ENCODE data around the gene OPRD1. TPM values are rescaled to one million over a fixed set of nuclear protein-coding genes. Genes with fewer than 3 reads are reported as not detected.
A peak's percentile ranks its signal among the peaks of the same experiment; 100 is the strongest.

The OPRD1 gene
- total and polyA plus RNA-seq, 8 donors = 0.18 to 0.42 (median 0.23) TPM; not detected in 2

DNA sequence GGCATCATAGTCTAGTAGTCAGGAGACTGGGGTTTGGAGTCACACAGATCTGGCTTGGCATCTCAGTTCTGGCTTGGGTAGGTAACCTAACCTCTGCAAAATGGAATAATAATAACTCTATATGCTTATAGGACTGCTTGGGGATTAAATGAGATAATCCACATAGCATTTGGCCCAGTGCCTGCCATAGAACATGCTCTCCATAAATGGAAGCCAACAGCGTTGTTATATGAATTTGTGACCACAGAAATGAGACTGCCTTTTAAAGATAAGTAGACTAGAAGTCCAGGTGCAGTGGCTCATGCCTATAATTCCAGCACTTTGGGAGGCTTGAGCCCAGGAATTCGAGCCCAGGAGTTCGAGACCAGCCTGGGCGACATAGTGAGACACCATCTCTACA, 4.0 kb upstream of the OPRD1 start:
- DNase-seq = no peak
- Histone ChIP-seq H3K27me3 (peaks cover 33 to 50% of the 10 kb centered on the region in 2 donors), H3K36me3 (no peaks in the 10 kb centered on the region), H3K4me1 (peaks cover 0 to 5% of the 10 kb centered on the region in 2 donors), H3K27ac (no peak overlapping the region), H3K9me3 (no peaks in the 10 kb centered on the region), H3K4me3 (no peak overlapping the region)
- no peak for ATAC-seq
- TF ChIP-seq, protein P1, sequence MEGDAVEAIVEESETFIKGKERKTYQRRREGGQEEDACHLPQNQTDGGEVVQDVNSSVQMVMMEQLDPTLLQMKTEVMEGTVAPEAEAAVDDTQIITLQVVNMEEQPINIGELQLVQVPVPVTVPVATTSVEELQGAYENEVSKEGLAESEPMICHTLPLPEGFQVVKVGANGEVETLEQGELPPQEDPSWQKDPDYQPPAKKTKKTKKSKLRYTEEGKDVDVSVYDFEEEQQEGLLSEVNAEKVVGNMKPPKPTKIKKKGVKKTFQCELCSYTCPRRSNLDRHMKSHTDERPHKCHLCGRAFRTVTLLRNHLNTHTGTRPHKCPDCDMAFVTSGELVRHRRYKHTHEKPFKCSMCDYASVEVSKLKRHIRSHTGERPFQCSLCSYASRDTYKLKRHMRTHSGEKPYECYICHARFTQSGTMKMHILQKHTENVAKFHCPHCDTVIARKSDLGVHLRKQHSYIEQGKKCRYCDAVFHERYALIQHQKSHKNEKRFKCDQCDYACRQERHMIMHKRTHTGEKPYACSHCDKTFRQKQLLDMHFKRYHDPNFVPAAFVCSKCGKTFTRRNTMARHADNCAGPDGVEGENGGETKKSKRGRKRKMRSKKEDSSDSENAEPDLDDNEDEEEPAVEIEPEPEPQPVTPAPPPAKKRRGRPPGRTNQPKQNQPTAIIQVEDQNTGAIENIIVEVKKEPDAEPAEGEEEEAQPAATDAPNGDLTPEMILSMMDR (IDR thresholded peaks at IDR 0.05) = no peak
- intact Hi-C loops (cut with DNase I) = no loop called here

DNA sequence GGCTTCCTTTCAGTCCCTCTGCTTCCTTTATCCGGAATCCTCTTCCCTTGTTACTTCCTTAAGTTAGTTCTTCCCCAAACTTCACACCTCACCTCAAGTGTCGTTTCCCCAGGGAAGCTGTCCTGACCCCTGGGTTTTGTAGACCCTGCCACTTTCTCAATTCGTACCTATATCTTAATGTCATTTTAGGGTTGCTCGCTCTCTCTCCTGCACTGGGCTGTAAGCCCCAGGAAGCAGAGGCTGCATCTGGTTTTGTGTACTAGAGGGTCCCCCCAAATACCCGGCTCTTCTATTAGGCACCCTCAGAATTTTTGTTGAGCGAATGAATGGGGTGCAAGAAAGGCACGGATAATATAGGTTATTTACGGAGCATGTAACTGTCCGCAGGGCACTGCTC, 603 bp upstream of the OPRD1 start:
- Histone ChIP-seq H3K27me3 (peaks cover 40 to 84% of the 10 kb centered on the region in 2 donors), H3K36me3 (no peaks in the 10 kb centered on the region), H3K4me3 (no peak overlapping the region), H3K9me3 (no peaks in the 10 kb centered on the region), H3K4me1 (peaks cover 0 to 5% of the 10 kb centered on the region in 2 donors), H3K27ac (no peak overlapping the region)
- no peak for ATAC-seq
- DNase-seq = no peak
- TF ChIP-seq, protein P1 (IDR thresholded peaks at IDR 0.05) = no peak
- intact Hi-C loops (cut with DNase I) = no loop called here

DNA sequence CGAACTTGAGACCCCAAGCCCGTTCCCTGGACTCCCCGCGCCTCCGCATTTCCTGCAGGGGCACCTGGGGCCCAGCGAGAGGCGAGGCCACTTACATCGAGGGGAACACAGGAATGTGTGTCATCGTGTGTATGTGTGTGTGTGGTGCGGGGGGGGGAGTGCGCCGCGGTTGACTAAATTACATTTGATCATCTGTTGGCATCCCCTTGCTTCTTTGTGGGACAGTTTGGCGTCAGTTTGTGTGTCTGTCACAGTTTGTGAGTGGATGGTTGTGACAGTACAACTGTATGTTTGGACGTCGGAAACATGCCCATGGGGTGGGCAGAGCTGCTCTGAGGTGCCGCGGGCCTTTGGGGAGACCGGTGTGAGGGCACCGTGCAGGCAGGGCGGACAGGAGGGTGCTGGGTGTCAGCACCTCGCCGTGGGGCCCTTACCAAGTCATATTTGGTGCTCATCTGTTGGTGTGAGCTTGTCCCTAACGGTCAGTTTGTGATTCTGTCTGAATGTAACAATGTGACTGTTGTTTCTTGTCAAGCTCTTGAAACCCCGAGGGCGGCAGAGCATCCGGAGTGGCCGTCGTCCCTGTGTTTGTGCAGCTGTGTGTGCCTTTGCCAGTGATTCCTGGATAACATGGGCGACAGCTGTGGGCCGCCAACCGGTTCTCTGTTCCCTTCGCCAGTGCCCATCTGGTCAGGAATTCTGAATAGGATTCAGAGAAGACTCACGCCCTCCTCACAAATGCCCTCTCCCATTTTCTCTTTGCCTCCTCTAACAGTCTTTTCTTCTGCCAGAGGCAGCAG, 899 bp downstream of the OPRD1 start:
- intact Hi-C loops (cut with DNase I) = no loop called here
- Histone ChIP-seq H3K36me3 (no peaks in the 10 kb centered on the region), H3K9me3 (no peaks in the 10 kb centered on the region), H3K4me1 (peaks cover 0 to 5% of the 10 kb centered on the region in 2 donors), H3K27me3 (peaks cover 40 to 98% of the 10 kb centered on the region in 2 donors), H3K27ac (no peak overlapping the region), H3K4me3 (no peak overlapping the region)
- DNase-seq = peak in 1 of 4 donors; percentile 3
- no peak for ATAC-seq
- TF ChIP-seq, protein P1 (IDR thresholded peaks at IDR 0.05) = no peak

DNA sequence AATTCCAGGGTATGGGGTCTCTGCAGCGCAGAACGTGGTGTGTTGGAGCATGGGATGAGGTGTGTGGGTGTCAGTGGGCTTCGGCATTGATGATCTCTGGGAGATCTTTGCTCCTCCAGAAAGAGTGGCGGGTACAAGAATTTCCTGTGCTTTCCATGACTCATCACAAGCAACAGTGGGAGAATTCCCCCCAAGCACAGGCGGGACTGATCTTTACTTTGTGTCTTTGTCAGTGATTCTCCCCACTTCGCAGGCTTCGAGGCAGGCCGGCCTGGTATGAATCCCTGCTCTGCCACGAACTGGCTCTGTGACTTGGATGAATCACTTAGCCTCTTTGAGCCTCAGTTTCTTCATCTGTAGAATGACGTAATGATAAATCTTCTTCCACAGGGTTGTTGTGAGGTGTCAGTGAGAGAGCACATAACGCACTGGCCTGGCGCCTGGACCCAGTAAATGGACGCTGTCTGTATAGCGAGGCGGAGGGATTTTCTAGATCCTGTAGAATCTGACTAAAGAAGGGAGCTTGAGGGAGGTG, 2.0 kb downstream of the OPRD1 start:
- ATAC-seq (no peak), DNase-seq (no peak)
- Histone ChIP-seq H3K4me3 (no peak overlapping the region), H3K27ac (no peak overlapping the region), H3K4me1 (peaks cover 0 to 5% of the 10 kb centered on the region in 2 donors), H3K36me3 (no peaks in the 10 kb centered on the region), H3K27me3 (peaks cover 40 to 96% of the 10 kb centered on the region in 2 donors), H3K9me3 (no peaks in the 10 kb centered on the region)
- intact Hi-C loops (cut with DNase I) = no loop called here
- TF ChIP-seq, protein P1 (IDR thresholded peaks at IDR 0.05) = no peak

DNA sequence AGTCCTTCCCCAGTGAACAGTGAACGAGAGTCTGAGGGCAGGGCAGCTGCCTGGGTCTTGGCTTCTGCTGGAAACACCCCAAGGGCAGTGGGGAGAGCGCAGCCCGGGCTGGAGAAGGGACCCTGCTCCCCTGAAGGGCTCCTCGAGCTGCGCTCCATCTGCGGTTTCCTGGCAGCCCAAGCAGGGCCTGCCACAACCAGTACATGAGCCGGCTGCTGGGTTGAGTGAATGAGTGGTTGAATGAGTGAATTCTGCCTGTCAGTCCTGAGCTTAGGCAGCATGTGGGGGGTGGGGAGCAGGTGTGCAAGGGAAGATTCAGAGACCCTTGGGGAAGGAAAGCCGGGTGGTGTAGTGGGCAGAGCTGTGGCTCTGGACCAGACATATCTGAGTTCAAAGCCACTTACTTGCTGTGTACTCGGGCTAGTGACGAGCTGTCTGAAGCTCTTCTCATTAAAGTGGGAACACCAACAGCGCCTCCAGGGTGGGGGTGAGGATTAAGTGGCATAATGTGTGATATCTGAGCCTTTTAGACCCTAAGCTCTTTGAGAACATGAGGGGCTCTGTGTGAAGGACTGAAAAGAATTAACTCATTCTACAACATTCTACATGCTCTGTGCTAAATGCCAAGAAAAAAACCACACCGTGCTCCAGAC, 3.7 kb downstream of the OPRD1 start:
- no peaks in the 10 kb centered on the region for H3K36me3 ChIP-seq
- ATAC-seq (no peak), DNase-seq (no peak)
- peaks cover 28 to 81% of the 10 kb centered on the region in 2 donors for H3K27me3 ChIP-seq
- no peaks in the 10 kb centered on the region for H3K9me3 ChIP-seq
- H3K4me3 ChIP-seq = no peak overlapping the region
- intact Hi-C loops (cut with DNase I) = no loop called here
- no peak overlapping the region for H3K27ac ChIP-seq
- peaks cover 0 to 5% of the 10 kb centered on the region in 2 donors for H3K4me1 ChIP-seq
- TF ChIP-seq, protein P1 (IDR thresholded peaks at IDR 0.05) = no peak

All from left lung (tissue), 10 donors.